Mucosa of descending colon (tissue), 3 donors: ENCODE results near the gene WDR18. TPM values are rescaled to one million over a fixed set of nuclear protein-coding genes. Genes with fewer than 3 reads are reported as not detected.
A peak's percentile ranks its signal among the peaks of the same experiment; 100 is the strongest.

Experiments used
- ATAC-seq: fragments of 200-7000 bp; cut with Tn5 transposase; one replicate; pipeline ENCODE4 v1.9.1; 2020; ENCODE audit warnings: mild to moderate bottlenecking, moderate library complexity
- DNase-seq, 3 donors: peaks; one replicate each; pipeline ENCODE4 v3.0.0-alpha.2; 2020
- H3K36me3 ChIP-seq: fragments of 200-600 bp; one replicate; pipeline ENCODE4 v1.8.0; 2021; ENCODE audit warnings: low read depth, mild to moderate bottlenecking
- H3K4me1 ChIP-seq: fragments of 200-600 bp; one replicate; pipeline ENCODE4 v1.8.0; 2021; ENCODE audit warnings: low read depth, mild to moderate bottlenecking
- H3K4me3 ChIP-seq: fragments of 200-600 bp; one replicate; pipeline ENCODE4 v1.8.0; 2021; ENCODE audit warnings: mild to moderate bottlenecking
- H3K9me3 ChIP-seq: fragments of 200-600 bp; one replicate; pipeline ENCODE4 v1.8.0; 2021; ENCODE audit warnings: mild to moderate bottlenecking
- intact Hi-C, 2 donors: fragments of 100-400 bp; cut with DNase I in 1 of 2; cut with micrococcal nuclease in 1 of 2; formaldehyde crosslinking; loops; one replicate each; pipeline versions ENCODE4 v1.11.0 to v1.11.1; 2022; cut with DNase I, micrococcal nuclease
- total RNA-seq, 3 donors: library from RNA; stranded (reverse); fragmentation: NEBNext Ultra II Directional in 2 of 3; extraction: Animal tissue kit (Norgen Biotek cat#: 25700) in 2 of 3; gene quantifications; one replicate each; pipeline versions ENCODE4 v1.2.1 to v1.2.4, GENCODE V29; 2021 to 2023
- TF ChIP-seq, protein P1 (sequence below): fragments of 200-600 bp; IDR thresholded peaks from one replicate; pipeline ENCODE4 v1.8.0; 2022; ENCODE audit warnings: antibody characterized with exemption, mild to moderate bottlenecking
- donor health status: DM: no; HTN: no; CAD: no; lungs with moderate emphysema.
- donor health status: DM: no; HTN: no; CAD: no.
- donor health status: DM: no; HTN: yes; CAD: no.

The WDR18 gene
- total RNA-seq, 3 donors from 2014 or later = 23.8 to 42.0 (median 33.0) TPM

DNA sequence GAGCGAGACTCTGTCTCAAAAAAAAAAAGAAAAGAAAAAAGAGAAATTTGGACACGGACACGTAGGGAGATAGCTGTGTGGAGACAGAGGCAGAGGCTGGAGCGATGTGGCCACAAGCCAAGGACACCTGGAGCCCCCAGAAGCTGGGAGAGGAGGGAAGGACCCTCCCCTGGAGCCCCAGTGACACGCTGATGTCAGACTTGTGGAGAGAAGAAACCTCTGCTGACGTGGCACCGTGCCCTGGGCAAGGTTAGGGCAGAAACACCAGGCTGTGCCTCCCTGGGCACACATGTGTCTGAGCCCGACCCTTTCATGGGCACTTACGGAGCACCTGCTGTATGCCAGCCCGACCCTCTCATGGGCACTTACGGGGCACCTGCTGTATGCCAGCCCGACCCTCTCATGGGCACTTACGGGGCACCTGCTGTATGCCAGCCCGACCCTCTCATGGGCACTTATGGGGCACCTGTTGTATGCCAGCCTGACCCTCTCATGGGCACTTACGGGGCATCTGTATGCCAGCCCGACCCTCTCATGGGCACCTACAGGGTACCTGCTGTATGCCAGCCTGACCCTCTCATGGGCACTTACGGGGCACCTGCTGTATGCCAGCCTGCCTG is 40.5 kb upstream of the WDR18 start:
- intact Hi-C loops = no loop called here
- no peak overlapping the region for H3K4me3 ChIP-seq
- TF ChIP-seq, protein P1, sequence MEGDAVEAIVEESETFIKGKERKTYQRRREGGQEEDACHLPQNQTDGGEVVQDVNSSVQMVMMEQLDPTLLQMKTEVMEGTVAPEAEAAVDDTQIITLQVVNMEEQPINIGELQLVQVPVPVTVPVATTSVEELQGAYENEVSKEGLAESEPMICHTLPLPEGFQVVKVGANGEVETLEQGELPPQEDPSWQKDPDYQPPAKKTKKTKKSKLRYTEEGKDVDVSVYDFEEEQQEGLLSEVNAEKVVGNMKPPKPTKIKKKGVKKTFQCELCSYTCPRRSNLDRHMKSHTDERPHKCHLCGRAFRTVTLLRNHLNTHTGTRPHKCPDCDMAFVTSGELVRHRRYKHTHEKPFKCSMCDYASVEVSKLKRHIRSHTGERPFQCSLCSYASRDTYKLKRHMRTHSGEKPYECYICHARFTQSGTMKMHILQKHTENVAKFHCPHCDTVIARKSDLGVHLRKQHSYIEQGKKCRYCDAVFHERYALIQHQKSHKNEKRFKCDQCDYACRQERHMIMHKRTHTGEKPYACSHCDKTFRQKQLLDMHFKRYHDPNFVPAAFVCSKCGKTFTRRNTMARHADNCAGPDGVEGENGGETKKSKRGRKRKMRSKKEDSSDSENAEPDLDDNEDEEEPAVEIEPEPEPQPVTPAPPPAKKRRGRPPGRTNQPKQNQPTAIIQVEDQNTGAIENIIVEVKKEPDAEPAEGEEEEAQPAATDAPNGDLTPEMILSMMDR = no peak
- ATAC-seq (no peak), DNase-seq (peak in 1 of 3 donors; percentile 52)
- no peaks in the 10 kb centered on the region for H3K9me3 ChIP-seq
- peaks cover 24% of the 10 kb centered on the region for H3K4me1 ChIP-seq
- no peaks in the 10 kb centered on the region for H3K36me3 ChIP-seq

DNA sequence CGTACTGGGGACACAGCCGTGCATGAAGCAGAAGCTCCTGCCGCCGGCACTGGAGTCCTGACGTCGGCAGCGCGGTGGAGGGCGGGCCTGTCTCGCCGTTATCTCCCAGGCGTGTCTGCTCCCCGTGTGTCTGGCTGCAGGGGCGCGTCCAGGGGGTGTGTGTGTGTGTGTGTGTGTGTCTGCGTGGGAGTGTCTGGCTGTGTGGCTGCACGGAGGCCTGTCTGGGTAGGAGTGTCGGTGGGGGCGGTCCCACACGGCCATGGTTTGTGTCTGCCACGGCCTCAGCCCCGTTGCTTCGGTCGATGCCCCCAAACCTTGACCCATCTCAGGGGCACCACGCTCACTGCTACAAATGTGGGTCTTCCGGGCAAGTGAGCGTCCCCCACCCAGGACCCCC is 40.0 kb upstream of the WDR18 start:
- H3K36me3 ChIP-seq = no peaks in the 10 kb centered on the region
- intact Hi-C loops = no loop called here
- peak; percentile 75 for ATAC-seq

DNA sequence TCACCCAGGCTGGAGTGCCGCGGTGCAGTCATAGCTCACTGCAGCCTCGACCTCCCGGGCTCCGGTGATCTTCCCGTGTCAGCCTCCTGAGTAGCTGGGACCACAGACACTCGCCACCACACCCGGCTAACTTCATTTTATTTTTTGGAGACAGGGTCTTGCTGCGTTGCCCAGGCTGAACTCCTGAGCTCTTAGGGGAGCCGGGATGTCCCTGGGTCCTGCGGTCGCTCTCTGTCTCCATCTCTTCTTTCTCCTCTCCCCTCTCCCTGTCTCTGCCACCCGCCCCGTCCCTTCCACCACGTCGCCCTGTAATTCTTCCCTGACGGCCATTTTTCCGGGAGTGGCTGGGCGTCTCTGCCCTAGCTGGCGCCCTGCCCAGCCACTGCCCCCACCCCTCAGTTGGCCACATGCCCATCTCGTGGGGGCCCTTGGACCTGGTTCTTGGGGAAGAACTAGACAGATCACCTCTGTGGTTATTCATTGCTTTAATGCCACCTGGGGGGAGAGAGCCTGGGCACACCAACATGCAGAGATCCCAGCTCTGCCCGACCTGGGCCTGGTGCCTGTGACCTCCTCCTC is 39.4 kb upstream of the WDR18 start:
- TF ChIP-seq, protein P1 = no peak
- H3K36me3 ChIP-seq = no peaks in the 10 kb centered on the region
- intact Hi-C loops = no loop called here
- DNase-seq = peak in 2 of 3 donors; percentile 57 to 73
- peak; percentile 2 for ATAC-seq
- H3K9me3 ChIP-seq = no peaks in the 10 kb centered on the region
- peaks cover 24% of the 10 kb centered on the region for H3K4me1 ChIP-seq
- no peak overlapping the region for H3K4me3 ChIP-seq

More for the DNA sequence above, 40.0 kb upstream of the WDR18 start:
- Histone ChIP-seq H3K4me1 (peaks cover 24% of the 10 kb centered on the region), H3K4me3 (no peak overlapping the region), H3K9me3 (no peaks in the 10 kb centered on the region)
- TF ChIP-seq, protein P1 = no peak
- DNase-seq = peak; percentile 84 to 86 (median 86)

DNA sequence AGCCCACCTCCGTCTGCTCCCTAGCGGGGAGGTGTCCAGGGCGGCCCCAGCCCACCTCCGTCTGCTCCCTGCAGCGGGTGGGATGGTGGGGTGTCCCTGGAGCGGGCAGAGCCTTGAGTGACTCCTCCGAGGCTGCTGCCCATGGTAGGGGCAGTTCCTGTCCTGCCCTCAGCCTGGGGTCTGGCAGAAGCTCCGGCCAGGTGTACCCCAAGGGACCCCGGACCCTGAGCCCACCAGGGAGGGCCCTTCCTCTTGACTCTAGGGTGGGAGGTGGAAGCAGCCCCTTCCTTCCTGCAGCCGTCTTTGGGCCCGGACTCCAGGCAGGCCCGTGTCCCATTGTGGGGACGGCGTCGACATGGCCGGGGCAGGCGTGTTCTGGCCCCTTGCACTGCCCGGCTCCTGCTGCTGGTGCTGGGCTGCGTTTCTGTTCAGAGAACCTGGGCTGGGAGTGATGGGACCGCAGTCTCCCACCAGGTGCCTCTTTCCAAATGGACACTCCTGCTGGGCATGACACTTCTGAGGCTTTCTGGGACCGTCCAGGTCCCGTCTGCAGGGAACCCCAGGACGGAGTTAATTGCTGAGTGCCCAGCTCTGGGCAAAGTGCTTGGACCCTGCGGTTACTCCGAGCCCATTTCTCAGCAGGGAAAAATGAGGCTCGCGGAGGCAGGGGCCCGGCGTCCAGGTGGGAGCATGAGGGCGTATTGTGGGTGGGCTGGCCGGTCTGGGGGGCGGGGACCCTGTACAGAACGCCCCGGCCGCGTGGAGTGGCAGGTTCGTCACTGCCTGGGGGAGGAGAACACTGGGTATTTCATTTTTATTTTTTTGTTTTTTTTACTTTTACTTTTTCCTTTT is 38.5 kb upstream of the WDR18 start:
- intact Hi-C loops = no loop called here
- H3K4me3 ChIP-seq = no peak overlapping the region
- ATAC-seq (no peak), DNase-seq (peak in 1 of 3 donors; percentile 50)
- TF ChIP-seq, protein P1 = no peak
- no peaks in the 10 kb centered on the region for H3K36me3 ChIP-seq
- H3K9me3 ChIP-seq = no peaks in the 10 kb centered on the region
- peaks cover 20% of the 10 kb centered on the region for H3K4me1 ChIP-seq

DNA sequence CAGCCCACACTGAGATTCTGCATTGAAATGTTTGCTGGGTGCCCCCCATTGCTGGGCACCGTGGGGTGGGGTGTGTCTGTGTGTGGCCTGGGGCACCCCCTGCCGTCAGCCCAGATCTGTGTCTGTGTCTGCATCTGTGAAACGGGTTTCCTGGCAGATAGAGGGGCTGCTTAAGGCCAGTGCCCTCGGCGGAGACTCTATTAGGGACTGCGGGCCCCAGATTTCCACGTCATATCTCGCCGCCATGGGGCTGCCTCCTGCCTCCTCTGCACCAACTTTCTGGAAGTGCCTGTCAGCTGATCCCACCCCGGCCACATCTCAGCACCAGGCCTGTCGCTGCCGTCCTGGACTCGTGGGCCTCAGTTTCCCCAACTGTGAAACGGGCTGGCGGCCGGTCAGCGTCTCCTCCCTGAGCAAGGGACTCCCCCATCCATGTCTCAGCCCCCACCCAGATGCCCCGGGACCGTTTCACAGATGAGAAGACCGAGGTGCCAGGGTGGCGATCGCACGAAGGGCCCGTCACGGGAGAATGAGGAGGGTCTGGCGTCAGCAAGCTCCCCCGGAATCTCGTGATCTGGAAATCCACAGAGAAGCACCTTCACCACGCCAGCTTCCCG is 36.9 kb upstream of the WDR18 start:
- TF ChIP-seq, protein P1 = no peak
- DNase-seq (peak in 1 of 3 donors; percentile 48), ATAC-seq (no peak)
- peaks cover 10% of the 10 kb centered on the region for H3K4me1 ChIP-seq
- H3K36me3 ChIP-seq = no peaks in the 10 kb centered on the region
- H3K4me3 ChIP-seq = no peak overlapping the region
- intact Hi-C loops = no loop called here
- H3K9me3 ChIP-seq = no peaks in the 10 kb centered on the region
